GM19043 (cell line): Measurements from ENCODE around the gene RIMBP2.

Experiments
- ATAC-seq: cut with Tn5 transposase; IDR thresholded peaks from one replicate; pipeline ENCODE4 v1.9.1; 2021; ENCODE audit warnings: low read depth; ENCODE audit not compliant: unreplicated experiment

RIMBP2 gene

DNA sequence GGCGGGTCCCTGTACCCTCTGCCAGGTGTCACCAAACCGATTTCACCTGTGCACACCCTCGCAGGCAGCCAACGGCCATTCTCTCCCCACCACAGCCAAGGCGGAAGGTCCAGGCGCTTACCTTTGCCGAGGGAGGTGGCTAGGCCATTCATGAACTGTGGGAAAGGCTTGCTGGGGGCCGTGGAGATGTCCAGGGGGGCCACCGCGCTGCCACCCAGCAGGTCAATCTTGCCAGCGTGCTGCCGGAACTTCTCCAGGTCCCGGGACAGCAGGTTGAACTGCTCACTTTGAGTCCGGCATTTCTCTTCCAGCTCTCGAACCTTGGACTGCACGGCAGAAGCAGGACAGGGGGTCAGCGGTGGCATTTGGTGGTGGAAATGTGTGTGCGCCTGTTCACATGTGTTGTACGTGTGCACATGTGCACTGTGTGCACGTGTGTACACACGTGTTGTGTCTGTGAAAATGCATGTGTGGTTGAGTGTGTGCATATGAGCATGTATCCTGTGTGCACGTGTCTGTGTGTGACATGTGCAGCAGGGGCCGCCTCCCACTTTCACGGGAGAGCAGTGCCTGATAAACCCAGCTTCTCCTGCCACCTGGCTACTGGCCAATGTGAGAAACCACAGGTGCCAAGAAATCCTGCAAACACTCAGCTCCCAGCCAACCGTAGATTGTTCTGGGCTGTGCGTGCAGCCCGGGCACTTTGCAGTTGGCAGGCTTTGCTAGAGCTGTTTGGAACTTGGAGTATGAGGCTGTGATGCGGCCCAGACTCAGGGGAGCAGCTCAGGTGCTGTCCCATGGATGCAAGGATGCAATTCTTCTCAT lies 259.5 kb downstream of the RIMBP2 start:
- ATAC-seq: no peak

DNA sequence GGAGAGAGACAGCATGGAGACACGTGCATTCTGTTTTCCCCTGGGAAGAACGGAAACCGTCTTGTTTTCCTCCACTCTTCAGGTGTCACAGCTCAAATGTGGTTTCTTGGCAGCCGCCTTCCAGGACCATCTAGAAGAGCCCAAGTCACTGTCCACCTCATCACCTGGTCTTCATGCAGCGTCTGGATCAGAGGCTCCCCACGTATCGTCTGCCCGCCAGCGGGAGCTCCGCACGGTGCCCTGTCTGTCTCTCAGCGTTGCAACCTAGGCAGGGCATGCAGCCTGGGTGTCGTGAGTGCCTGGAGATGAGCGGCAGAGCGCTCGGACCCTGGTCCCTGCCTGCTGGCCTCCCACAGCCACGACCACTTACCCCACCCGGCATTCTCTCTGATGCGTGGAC lies 260.9 kb downstream of the RIMBP2 start:
- ATAC-seq: no peak

DNA sequence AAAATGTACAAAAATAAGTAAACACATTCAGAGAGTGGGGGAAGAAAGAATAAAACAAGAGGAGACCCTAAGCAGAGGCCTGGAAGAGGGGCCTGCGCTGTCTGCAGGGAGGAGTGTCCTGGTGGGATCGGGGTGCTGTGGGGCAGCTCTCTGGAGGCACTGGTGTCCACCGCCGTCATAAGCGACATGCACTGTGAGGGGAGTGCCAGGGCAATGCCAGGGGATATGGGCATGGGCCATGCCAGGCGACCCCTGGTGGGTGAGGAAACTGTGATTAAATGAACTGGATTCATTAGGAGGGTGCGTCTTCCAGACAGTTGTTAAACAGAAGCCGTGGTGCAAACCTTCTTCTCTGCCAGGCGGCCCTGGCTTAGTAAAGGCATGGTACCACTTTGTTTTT lies 261.8 kb downstream of the RIMBP2 start:
- ATAC-seq: no peak

DNA sequence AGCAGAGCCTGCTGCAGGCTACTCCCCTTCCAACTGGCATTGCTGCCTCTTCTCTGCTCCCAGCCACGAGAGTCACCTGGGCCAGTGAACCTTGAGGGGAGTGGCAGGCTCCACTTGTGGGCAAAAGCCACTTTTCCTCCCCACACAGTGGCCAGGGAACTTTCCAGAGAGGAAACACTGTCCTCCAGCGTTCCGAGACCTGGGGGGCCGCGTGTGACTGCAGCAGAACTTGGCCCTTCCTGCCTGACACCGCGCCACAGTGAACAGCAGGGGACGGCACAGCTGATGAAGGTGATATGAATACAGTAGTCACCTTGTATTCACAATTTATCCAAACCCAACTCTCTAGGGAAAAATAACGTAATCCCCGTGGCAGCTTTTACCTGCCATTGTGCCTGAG lies 263.6 kb downstream of the RIMBP2 start:
- ATAC-seq: no peak

DNA sequence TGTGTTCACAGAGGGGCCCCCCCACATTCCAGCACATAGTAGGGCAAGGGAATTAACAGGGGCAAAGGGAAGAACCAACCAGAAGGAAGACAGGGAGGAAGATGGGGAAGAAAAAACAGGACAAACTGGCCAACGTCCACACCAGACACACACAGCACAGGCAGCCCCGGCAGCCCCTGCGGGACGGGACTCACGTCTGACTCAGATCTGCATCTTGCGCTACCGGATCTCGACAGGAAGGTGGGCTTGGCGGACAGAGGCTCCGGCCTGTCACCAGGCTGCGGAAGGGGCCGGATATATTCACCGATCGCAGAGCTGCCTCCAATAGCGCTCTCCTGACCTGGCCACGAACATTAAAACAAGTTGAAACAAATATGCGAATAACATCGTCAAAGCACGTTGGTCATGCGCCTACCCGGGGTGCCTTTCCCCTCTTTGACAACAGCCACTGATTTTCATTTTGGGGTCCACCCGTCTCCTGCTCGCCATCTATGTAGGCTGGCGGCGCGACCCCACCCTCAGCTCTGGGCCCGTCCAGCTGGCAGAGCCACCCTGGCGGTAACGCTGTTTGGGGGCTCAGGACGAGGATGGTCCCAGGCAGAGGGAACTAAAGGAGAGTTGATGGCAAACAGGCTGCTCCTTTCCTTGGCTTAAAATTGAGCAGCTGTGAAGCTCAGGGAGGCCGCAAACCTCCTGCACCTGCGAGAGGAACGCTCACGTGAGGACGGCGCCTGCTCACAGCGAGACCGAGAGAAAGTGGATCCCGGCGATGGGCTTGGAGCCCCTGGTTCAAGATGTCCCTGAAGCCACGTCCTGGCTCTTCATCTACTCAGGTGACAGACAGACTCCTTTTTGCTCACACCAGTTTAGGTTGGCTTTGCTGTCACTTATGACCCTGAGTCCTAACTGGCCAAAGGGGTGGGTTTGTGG lies 264.8 kb downstream of the RIMBP2 start:
- ATAC-seq: no peak

DNA sequence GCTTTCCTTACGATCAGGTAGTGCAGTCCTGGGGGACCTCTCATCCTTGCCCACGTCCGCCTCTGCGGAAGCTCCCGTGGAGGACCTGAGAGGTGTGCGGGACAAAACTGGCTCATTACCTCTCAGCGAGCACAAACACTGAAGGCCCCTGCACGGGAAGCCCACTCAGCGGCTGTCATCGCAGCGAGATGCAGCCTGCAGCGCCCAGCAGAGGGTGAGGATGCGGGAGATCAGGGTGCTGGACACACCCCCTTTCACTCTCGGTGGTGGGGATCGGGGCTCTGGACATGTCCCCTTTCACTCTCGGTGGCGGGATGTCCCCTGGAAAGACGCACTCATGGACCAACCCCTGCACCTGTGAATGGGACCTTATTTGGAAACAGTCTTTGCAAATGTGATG lies 266.8 kb downstream of the RIMBP2 start:
- no peak for ATAC-seq

DNA sequence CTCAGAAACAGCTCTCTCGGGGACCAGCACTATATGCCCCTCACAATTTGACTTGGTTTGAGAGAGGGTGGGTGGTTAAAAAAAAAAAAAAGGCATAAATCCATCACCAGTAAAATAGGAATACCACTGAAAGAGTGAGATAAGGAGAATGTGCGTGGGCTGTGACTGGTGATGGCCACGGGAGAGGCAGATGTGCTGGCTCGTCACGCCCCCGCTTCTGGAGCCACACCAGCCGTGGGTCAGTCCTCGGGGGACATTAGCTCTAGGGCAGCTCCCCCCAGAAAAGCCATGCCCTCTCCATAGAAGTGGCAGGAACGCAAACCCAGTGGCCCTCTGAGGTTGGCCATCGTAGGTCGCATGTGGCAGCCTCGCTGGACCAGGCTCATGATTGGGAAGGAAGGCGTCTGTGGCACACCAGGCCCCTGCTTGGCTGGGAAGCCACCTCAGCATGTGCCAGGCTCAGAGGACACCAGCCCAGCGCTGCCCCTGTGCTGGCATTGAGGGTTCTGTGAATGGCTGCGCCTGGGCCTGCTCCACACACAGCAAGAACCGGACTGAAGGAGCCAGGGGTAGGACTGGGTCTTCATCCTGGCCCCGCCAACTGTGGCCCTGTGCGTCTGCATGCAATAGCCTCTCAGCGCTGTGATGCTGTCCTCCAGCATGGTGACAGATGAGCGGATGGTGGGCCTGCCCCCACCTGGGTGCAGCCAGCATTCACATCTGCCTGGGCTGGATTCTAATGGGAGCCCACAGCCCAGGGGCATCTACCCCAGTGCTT lies 267.9 kb downstream of the RIMBP2 start:
- ATAC-seq: no peak

DNA sequence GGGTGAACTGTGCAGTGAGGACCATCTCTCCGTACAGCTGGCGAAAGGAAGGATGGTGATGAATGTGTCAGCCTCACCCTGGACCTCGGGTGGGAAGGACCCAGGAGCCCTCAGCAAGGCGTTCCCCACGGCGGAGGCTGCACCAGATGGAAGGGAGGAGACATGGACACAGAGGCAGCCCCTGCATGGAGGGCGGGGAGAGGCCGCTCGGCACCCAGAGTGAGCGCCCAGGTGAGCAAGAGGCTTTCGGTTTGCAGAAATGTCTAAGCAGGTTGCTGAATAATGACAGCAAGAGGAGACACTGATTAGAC lies 268.5 kb downstream of the RIMBP2 start:
- no peak for ATAC-seq

DNA sequence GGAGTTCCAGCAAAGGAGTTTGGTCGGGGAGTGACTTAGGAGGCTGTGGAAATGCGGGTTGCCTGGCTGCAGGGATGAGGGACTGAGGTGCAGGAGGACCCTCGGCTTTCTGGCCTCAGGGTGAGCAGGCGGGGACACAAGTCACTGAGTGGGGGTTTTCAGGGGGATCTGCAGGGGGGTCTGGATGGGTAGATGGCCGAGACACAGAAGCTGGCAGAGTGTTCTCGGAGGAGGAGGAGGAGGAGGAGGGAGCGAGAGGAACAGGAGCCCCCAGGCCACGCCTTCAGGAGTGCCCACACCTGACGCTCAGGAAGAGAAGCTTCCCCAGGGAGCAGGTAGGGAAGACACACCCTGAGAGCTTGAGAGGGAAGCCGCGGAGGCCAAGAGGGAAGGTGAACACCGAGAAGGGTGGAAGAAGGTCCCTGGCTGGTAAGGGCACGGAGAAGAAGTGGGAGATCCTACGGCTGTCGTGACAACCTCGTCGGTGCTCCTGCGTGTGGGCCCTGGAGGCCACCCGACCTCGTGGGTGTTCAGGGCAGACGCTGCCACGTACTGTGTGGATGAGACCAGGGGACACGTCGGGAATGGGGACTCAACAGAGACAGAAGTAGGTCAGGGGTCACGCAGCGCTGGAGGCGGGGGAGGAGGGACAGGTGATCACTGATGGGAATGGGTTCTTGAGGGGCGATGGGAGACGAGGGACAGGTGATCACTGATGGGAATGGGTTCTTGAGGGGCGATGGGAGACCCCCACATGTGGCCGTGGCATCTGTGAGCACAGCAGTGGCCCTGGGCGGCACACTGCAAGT lies 269.0 kb downstream of the RIMBP2 start:
- no peak for ATAC-seq

DNA sequence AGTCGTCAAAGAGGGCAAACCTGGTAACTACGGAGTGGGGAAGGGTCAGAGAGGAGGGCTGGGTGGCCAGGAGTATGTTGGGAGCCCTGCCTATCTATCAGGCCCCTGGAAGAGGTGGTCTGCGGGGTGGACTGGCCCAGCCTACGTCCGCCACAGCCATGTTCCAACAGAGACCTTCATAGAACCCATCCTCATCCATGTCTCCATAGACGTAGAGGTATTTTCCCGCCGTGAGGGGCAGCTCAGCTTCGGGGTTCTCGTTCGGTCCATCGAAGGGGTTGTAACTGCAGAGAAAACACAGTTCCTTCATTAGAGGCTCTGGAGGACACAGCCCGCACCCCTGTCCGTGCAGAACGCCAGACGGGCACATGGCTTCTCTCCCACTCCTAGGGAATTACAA lies 271.1 kb downstream of the RIMBP2 start:
- ATAC-seq: no peak

DNA sequence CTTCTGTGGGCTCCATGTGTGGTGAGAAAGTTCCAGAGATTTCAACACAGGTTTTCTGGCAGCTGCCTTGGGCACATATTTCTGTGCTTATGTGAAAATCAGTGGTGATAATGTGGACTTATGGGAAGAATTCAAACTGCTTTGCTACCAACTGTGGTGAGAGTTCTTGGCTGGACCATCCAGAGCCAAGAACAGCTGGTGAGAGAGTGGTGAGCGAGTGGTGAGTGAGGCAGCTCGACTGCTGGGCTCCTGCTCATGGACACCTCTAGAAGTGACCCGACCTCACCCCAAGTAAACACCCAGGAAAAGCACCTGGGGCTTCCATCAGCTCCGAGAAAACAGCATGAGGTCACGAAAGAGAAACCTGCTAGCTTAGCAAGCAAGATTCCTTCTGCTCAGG lies 272.0 kb downstream of the RIMBP2 start:
- ATAC-seq: no peak

DNA sequence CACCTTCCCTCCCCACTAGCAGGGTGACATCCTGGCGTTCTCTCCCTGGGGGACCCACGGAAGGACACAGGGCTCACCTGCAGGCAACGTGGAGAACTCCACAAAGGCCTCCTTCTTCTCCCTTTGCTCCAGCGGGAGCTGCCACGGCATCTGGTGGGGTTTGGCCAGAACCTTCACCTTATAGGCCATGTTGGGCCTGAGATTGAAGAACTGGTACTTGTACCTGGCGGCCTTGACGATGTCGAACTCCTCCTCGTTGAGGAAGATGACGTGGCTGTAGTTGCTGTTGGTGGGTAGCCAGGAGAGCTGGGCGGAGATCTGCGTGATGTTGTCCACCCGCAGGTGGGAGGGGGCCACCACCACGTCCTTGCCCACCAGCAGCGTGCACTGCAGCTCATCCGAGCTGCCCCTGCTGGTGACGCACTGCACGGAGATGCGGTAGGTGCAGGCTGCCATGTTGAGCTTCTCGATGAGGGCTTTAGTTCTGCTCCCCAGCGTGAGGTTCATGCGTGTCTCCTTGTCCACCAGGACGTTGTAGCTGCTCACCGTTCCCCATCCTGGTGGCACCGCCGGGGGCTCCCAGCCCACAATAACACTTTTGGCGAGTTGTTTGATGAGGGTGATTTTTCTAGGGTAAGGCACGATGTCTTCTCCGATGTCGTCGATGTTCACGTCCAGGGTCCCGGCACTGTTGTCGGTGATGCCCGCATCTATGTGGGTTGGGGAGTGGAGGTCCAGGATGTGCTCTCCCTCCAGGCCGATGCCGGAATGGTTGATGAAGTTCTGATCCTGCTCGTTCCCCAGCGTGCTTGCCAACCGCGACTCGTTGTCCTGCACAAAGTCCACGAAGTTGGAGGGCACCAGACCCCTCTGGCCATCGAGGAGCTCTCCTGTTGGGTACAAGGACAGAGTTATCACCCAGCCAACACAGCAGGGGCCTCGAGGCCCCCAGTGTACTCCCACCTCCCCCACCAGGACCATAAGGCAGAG lies 274.0 kb downstream of the RIMBP2 start:
- no peak for ATAC-seq

DNA sequence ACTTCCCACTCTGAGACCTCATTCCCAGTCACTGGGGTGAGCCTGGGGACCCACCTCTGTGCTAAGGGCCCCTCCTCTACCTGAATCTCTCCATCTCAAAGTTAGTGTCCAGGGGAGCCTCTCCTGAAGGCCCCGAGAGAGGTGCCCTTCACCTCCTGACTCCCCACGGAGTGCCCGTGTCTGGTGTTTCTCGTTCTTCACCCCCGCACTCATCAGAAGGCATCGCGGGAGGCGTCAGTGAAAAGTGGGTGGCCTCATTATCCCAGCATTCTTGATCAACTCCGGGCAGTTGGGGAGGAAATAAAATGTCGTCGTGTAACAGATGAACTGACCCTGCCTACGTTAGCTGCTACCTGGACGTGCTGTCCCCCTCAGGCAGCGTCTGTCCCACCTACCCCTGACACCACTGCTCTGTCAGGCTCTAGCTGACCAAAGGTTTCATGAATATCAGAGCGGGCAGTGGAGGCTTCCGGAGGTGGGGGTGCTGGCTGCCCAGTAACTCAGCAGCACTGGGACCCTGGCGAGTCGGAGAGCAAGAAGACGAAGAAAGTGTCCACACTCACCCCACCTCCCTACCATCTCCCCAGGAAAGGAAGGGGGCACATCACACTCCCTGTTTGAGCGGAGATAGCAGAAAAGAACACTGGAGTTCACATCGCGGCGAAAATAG lies 275.6 kb downstream of the RIMBP2 start:
- ATAC-seq: no peak

DNA sequence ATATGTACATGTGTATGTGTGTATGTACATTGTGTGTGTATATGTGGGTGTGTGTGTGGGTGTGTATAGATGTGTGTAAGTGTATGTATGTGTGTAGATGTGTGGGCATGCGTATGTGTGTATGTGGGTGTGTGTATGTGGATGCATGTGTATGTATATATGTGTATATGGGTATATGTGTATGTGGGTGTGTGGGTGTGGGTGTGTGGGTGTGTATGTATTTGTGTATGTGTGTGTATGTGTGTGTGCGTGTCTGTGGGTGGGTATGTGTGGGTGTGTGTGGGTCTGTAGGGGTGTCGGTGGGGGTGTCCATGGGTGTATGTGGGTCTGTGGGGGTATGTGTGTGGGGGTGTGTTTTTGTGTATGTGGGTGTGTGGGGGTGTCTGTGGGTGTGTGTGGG lies 276.8 kb downstream of the RIMBP2 start:
- no peak for ATAC-seq

DNA sequence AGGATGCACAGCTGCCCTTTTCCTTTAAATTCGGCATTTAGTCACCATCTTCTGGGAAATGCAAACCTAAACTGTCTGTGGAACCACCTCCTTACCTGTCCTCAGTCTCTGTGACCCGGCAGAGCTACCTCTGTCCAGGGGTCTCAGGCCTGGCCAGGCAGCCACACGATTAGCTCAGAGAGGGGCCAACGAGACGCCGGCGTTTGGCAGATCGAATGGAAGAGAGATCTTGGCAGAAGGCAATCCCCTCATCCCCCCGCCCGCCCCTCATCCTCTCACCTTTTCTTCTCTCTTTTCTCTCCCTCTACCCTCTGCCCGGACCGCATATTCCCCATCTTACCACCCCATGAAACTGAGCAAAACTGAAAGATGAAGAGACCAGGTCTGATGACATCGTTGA lies 277.4 kb downstream of the RIMBP2 start:
- no peak for ATAC-seq

DNA sequence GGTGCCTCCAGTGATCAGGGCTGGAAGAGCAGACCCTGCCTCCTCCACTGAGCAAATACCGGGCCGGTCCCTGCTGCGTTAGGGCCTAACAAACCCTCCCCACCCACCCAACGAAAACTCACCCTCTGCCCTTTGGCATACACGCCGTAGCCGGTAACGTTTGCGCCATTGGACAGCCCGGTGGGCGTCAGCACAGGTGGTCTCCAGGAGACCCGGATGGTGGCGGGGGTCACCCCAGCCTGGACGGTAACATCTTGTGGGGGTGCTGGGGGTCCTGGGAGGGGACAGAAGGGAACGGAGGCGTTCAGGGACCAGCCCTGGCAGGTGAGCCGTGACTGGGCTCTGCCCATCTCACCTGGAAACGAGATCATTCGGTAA lies 277.9 kb downstream of the RIMBP2 start:
- ATAC-seq: no peak

DNA sequence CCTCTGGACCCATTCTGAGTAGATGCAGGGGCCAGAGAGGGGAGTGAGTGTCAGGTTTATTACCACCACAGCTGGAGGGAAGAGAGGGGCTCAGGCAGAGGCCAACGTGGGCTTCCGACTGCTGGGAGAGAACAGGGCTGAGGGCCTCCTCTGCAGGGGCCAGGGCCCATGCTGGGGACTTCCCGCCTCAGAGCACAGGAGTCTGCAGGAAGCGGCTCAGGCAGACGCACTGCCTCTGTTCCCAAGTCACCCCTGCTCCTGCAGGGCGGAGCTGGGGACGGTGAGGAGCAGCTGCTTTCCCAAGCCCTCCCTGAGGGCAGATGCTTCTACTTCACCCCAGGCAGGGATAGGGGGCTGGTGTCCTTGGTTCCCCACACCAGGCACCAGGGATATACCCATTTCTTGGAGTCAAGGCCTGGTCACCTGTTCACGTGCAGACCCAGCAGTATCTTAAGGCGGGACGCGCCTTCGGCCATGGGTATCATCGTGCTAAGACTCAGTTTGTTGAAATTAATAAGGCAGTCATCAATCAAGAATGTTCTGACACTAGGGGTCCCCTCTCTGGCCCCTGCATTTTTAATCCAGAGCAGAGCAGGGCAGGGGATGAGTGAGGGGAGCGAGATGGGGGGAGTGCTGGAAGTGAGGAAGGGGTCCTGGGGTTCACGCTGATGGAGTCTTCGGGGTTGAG lies 278.4 kb downstream of the RIMBP2 start:
- no peak for ATAC-seq
